Measurements from ENCODE around the gene KCTD20. TPM values are rescaled to one million over a fixed set of nuclear protein-coding genes. Genes with fewer than 3 reads are reported as not detected.

KCTD20 gene
- total and polyA plus RNA-seq, 2 experiments from 2014 or later = 7.4 to 25.0 TPM

DNA sequence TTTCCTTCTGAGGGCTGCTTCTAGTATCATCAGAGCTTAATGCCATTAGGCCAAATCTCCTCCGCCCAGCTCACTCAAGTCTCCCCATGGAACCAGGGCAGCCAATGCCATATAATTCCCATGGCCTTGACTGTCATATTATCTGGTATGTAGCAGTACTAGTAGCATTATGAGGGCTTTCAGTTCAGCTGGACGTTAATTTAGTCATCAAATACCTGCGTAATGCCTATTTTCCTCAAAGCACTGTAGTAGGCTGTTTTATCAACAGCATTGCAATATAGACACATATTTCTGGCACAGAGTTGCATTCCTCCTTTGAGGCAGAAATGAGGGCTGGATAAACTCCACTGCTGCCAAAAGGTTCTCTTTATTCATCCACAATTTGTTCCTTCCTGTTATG, 1.7 kb downstream of the KCTD20 start:
- Histone ChIP-seq H3K27me3 (ENCODE audit: insufficient read depth) (no peaks in the 10 kb centered on the region), H4K20me1 (replicated peaks; ENCODE audit: insufficient read depth) (0 out of 2 replicates have a peak, but pooled peaks cover 8% of the 10 kb centered on the region), H3F3A (replicated peaks; ENCODE audit: low read depth) (peaks cover 4% of the 10 kb centered on the region), H3K27ac (ENCODE audit: low read depth) (no peak overlapping the region), H3K36me3 (ENCODE audit: insufficient read depth) (no peaks in the 10 kb centered on the region), H3K4me3 (peak overlapping the region; percentile 91; the same call in 1 of the 2 replicates), H3K79me2 (replicated peaks; ENCODE audit: insufficient read depth) (peaks cover 61% of the 10 kb centered on the region), H3K4me1 (ENCODE audit: insufficient read depth) (peaks cover 11% of the 10 kb centered on the region), H3K9me2 (ENCODE audit: insufficient read depth) (no peaks in the 10 kb centered on the region), H2AFZ (no peak overlapping the region), H3K4me2 (peak overlapping the region; percentile 85)
- peaks cover 24% of the 10 kb centered on the region for H3K4me1 Mint-ChIP-seq
- no peak for ATAC-seq
- H3K27me3 Mint-ChIP-seq (ENCODE audit: insufficient read depth, low read depth, poor library complexity) = peaks cover 6% of the 10 kb centered on the region
- TF ChIP-seq ETS1 (IDR thresholded peaks at IDR 0.05) (no peak), CREB1 (CRISPR knock-in tag; IDR thresholded peaks at IDR 0.05; ENCODE audit: low read depth) (no peak), ZNF114 (CRISPR knock-in tag; IDR thresholded peaks at IDR 0.05) (no peak), STAT1 (IDR thresholded peaks at IDR 0.05; ENCODE audit: unreplicated experiment) (no peak)
- TF ChIP-seq, protein P1, sequence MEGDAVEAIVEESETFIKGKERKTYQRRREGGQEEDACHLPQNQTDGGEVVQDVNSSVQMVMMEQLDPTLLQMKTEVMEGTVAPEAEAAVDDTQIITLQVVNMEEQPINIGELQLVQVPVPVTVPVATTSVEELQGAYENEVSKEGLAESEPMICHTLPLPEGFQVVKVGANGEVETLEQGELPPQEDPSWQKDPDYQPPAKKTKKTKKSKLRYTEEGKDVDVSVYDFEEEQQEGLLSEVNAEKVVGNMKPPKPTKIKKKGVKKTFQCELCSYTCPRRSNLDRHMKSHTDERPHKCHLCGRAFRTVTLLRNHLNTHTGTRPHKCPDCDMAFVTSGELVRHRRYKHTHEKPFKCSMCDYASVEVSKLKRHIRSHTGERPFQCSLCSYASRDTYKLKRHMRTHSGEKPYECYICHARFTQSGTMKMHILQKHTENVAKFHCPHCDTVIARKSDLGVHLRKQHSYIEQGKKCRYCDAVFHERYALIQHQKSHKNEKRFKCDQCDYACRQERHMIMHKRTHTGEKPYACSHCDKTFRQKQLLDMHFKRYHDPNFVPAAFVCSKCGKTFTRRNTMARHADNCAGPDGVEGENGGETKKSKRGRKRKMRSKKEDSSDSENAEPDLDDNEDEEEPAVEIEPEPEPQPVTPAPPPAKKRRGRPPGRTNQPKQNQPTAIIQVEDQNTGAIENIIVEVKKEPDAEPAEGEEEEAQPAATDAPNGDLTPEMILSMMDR (conservative IDR thresholded peaks at IDR 0.05; ENCODE audit: low read depth in 2 of 2) = no peak
- DNase-seq (ENCODE audit: low spot score) = no peak
- peak overlapping the region; percentile 96 for H3K4me3 Mint-ChIP-seq
- H3K27ac Mint-ChIP-seq = no peak overlapping the region
- H3K36me3 Mint-ChIP-seq (ENCODE audit: low read depth) = peaks cover 19% of the 10 kb centered on the region
- H3K9me3 Mint-ChIP-seq = peaks cover 8% of the 10 kb centered on the region; the same call in 1 of the 3 replicates

DNA sequence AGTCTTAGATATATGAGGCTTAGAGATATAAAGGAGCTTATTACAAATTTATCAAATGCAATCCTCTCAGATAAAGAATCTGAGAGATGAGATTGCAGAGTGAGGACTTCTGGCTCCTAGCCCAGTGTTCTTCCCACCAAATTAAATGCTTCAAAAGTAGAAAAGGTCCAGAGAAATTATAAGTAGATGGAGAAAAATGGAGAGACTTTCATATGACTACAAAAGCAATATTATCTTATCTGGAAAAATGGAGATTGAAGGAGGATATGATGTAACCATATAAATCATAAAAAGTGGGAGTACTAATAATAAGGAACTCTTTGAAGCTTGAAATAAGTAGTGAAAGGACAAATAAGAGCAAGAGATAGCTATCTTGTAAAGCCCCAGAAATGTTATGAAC, 2.8 kb downstream of the KCTD20 start:
- no peaks in the 10 kb centered on the region for H3K9me2 ChIP-seq (ENCODE audit: insufficient read depth)
- no peaks in the 10 kb centered on the region for H3K27me3 ChIP-seq (ENCODE audit: insufficient read depth)
- H2AFZ ChIP-seq = no peak overlapping the region
- peaks cover 4% of the 10 kb centered on the region for H3F3A ChIP-seq (replicated peaks; ENCODE audit: low read depth)
- Mint-ChIP-seq H3K27ac (no peak overlapping the region), H3K9me3 (peaks cover 8% of the 10 kb centered on the region; the same call in 1 of the 3 replicates), H3K27me3 (ENCODE audit: insufficient read depth, low read depth, poor library complexity) (peaks cover 10% of the 10 kb centered on the region), H3K4me1 (peaks cover 24% of the 10 kb centered on the region), H3K36me3 (ENCODE audit: low read depth) (peaks cover 22% of the 10 kb centered on the region), H3K4me3 (no peak overlapping the region)
- TF ChIP-seq, protein P2, sequence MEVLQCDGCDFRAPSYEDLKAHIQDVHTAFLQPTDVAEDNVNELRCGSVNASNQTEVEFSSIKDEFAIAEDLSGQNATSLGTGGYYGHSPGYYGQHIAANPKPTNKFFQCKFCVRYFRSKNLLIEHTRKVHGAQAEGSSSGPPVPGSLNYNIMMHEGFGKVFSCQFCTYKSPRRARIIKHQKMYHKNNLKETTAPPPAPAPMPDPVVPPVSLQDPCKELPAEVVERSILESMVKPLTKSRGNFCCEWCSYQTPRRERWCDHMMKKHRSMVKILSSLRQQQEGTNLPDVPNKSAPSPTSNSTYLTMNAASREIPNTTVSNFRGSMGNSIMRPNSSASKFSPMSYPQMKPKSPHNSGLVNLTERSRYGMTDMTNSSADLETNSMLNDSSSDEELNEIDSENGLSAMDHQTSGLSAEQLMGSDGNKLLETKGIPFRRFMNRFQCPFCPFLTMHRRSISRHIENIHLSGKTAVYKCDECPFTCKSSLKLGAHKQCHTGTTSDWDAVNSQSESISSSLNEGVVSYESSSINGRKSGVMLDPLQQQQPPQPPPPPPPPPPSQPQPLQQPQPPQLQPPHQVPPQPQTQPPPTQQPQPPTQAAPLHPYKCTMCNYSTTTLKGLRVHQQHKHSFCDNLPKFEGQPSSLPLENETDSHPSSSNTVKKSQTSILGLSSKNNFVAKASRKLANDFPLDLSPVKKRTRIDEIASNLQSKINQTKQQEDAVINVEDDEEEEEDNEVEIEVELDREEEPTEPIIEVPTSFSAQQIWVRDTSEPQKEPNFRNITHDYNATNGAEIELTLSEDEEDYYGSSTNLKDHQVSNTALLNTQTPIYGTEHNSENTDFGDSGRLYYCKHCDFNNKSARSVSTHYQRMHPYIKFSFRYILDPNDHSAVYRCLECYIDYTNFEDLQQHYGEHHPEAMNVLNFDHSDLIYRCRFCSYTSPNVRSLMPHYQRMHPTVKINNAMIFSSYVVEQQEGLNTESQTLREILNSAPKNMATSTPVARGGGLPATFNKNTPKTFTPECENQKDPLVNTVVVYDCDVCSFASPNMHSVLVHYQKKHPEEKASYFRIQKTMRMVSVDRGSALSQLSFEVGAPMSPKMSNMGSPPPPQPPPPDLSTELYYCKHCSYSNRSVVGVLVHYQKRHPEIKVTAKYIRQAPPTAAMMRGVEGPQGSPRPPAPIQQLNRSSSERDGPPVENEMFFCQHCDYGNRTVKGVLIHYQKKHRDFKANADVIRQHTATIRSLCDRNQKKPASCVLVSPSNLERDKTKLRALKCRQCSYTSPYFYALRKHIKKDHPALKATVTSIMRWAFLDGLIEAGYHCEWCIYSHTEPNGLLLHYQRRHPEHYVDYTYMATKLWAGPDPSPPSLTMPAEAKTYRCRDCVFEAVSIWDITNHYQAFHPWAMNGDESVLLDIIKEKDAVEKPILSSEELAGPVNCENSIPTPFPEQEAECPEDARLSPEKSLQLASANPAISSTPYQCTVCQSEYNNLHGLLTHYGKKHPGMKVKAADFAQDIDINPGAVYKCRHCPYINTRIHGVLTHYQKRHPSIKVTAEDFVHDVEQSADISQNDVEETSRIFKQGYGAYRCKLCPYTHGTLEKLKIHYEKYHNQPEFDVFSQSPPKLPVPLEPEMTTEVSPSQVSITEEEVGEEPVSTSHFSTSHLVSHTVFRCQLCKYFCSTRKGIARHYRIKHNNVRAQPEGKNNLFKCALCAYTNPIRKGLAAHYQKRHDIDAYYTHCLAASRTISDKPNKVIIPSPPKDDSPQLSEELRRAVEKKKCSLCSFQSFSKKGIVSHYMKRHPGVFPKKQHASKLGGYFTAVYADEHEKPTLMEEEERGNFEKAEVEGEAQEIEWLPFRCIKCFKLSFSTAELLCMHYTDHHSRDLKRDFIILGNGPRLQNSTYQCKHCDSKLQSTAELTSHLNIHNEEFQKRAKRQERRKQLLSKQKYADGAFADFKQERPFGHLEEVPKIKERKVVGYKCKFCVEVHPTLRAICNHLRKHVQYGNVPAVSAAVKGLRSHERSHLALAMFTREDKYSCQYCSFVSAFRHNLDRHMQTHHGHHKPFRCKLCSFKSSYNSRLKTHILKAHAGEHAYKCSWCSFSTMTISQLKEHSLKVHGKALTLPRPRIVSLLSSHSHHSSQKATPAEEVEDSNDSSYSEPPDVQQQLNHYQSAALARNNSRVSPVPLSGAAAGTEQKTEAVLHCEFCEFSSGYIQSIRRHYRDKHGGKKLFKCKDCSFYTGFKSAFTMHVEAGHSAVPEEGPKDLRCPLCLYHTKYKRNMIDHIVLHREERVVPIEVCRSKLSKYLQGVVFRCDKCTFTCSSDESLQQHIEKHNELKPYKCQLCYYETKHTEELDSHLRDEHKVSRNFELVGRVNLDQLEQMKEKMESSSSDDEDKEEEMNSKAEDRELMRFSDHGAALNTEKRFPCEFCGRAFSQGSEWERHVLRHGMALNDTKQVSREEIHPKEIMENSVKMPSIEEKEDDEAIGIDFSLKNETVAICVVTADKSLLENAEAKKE (CRISPR knock-in tag; IDR thresholded peaks at IDR 0.05) = no peak
- TF ChIP-seq, protein P3, sequence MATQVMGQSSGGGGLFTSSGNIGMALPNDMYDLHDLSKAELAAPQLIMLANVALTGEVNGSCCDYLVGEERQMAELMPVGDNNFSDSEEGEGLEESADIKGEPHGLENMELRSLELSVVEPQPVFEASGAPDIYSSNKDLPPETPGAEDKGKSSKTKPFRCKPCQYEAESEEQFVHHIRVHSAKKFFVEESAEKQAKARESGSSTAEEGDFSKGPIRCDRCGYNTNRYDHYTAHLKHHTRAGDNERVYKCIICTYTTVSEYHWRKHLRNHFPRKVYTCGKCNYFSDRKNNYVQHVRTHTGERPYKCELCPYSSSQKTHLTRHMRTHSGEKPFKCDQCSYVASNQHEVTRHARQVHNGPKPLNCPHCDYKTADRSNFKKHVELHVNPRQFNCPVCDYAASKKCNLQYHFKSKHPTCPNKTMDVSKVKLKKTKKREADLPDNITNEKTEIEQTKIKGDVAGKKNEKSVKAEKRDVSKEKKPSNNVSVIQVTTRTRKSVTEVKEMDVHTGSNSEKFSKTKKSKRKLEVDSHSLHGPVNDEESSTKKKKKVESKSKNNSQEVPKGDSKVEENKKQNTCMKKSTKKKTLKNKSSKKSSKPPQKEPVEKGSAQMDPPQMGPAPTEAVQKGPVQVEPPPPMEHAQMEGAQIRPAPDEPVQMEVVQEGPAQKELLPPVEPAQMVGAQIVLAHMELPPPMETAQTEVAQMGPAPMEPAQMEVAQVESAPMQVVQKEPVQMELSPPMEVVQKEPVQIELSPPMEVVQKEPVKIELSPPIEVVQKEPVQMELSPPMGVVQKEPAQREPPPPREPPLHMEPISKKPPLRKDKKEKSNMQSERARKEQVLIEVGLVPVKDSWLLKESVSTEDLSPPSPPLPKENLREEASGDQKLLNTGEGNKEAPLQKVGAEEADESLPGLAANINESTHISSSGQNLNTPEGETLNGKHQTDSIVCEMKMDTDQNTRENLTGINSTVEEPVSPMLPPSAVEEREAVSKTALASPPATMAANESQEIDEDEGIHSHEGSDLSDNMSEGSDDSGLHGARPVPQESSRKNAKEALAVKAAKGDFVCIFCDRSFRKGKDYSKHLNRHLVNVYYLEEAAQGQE (IDR thresholded peaks at IDR 0.05; ENCODE audit: unreplicated experiment) = no peak
- TF ChIP-seq ZNF331 (CRISPR knock-in tag; IDR thresholded peaks at IDR 0.05; ENCODE audit: low read depth) = no peak
- no peak overlapping the region for H3K4me3 ChIP-seq
- ATAC-seq (no peak), DNase-seq (ENCODE audit: low spot score) (no peak)
- H3K79me2 ChIP-seq (replicated peaks; ENCODE audit: insufficient read depth) = peaks cover 73% of the 10 kb centered on the region
- H4K20me1 ChIP-seq (replicated peaks; ENCODE audit: insufficient read depth) = peaks cover 12% of the 10 kb centered on the region
- no peak overlapping the region for H3K27ac ChIP-seq (ENCODE audit: low read depth)
- peaks cover 11% of the 10 kb centered on the region for H3K4me1 ChIP-seq (ENCODE audit: insufficient read depth)
- no peaks in the 10 kb centered on the region for H3K36me3 ChIP-seq (ENCODE audit: insufficient read depth)
- no peak overlapping the region for H3K4me2 ChIP-seq
